A549 (cell line): ENCODE results near the gene CNP. TPM values are rescaled to one million over a fixed set of nuclear protein-coding genes. Genes with fewer than 3 reads are reported as not detected.

Source experiments
- EHMT2 ChIP-seq: fragments of 200-600 bp; sonication (generic); IDR thresholded peaks from 2 replicates; pipeline ENCODE4 v1.6.1; 2016; ENCODE audit warnings: antibody characterized with exemption, low read depth, mild to moderate bottlenecking, moderate library complexity
- EP300 ChIP-seq, 2 experiments: fragments of >200 bp; sonication (Bioruptor Twin); formaldehyde crosslinking; IDR thresholded peaks; 2 replicates in 1 of 2; 3 replicates in 1 of 2; pipeline ENCODE4 v1.6.1; 2016 to 2017
- ESRRA ChIP-seq: fragments of 150-350 bp; IDR thresholded peaks from 2 replicates; pipeline ENCODE4 v1.6.1; 2014; ENCODE audit warnings: mild to moderate bottlenecking, low read length, borderline replicate concordance
- polyA plus RNA-seq, 4 experiments: library from polyadenylated mRNA; depleted of rRNA in 3 of 4; stranded (reverse); fragments of >200 nt; fragmentation: RNase III in 1 of 4; extraction: RNeasy Plus Mini Kit Qiagen cat#74134 plus additional on column Dnase treatment in 1 of 4; gene quantifications; 2 replicates in 3 of 4; 3 replicates in 1 of 4; pipeline ENCODE4 v1.2.3, GENCODE V29; 2011 to 2017
- TF ChIP-seq, protein P1 (sequence below): IDR thresholded peaks from 2 replicates; pipeline ENCODE4 v1.6.1; 2012; ENCODE audit warnings: low read depth, borderline replicate concordance

The CNP gene
- polyA plus RNA-seq, 2 of the 4 experiments (the other 2 are of a cell fraction): 38.6 to 113 TPM

DNA sequence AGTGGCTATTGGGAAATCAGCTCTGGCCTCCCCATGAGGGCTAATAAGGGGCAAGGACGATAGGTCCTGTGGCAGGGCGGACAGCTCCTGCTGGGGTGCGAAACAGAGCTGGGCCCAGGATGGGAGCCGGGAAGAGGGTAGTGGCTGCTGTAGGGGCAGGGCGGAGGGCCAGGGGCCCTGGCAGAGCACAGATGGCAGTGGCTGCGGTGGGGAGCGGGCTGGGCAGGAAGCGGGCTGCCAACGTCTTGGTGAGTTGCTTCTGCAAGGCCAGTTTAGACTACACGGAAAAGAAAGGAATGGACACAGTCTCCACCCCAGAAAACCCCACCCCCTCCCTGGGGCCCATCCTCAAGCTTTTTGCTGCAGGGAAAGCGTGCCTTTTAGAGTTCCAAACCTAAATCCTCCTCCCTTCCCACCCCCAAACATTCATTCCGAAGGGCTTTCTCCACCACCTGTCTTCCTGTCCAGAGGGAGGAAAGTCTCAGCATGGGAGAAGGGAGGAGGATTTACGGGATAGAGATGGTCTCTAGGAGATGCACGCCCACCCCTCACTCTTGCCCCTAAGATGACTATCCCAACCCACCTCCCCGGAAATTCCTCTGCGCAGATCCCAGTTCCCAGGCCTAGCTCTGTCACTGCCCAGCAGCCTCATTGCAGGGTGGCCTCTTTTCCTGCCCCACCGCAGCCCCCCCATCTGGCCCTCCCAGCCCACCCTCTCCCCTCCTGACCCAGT lies 60.4 kb downstream of the CNP start (continued):
- TF ChIP-seq EHMT2: no peak
- TF ChIP-seq, protein P1, sequence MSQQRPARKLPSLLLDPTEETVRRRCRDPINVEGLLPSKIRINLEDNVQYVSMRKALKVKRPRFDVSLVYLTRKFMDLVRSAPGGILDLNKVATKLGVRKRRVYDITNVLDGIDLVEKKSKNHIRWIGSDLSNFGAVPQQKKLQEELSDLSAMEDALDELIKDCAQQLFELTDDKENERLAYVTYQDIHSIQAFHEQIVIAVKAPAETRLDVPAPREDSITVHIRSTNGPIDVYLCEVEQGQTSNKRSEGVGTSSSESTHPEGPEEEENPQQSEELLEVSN: no peak
- TF ChIP-seq EP300 (IDR thresholded peaks at IDR 0.05): no peak
- TF ChIP-seq ESRRA: no peak
- TF ChIP-seq, all 56 proteins: peak for 0

Other genes with a start within 250 kb of the CNP start
- 2.0 and 2.2 TPM in 2 replicates for gene HAP1, start 232.2 kb upstream of the CNP start, polyA plus RNA-seq (2011; rRNA removed)
- gene HAP1, start 232.2 kb upstream of the CNP start, polyA plus RNA-seq (2017; fragmentation: RNase III; extraction: RNeasy Plus Mini Kit Qiagen cat#74134 plus additional on column Dnase treatment): 1.3 to 2.3 TPM (median 1.6 TPM) in 3 replicates
- gene JUP, start 180.1 kb upstream of the CNP start, polyA plus RNA-seq (2011; rRNA removed): 54.8 and 110 TPM in 2 replicates
- 63.3 to 127 TPM (median 107 TPM) in 3 replicates for gene JUP, start 180.1 kb upstream of the CNP start, polyA plus RNA-seq (2017; fragmentation: RNase III; extraction: RNeasy Plus Mini Kit Qiagen cat#74134 plus additional on column Dnase treatment)
- gene P3H4, start 154.8 kb upstream of the CNP start, polyA plus RNA-seq (2011; rRNA removed): 32.1 and 36.0 TPM in 2 replicates
- 41.6 to 62.1 TPM (median 52.8 TPM) in 3 replicates for gene P3H4, start 154.8 kb upstream of the CNP start, polyA plus RNA-seq (2017; fragmentation: RNase III; extraction: RNeasy Plus Mini Kit Qiagen cat#74134 plus additional on column Dnase treatment)
- gene FKBP10, start 153.8 kb upstream of the CNP start, polyA plus RNA-seq (2011; rRNA removed): 109 and 112 TPM in 2 replicates
- gene FKBP10, start 153.8 kb upstream of the CNP start, polyA plus RNA-seq (2017; fragmentation: RNase III; extraction: RNeasy Plus Mini Kit Qiagen cat#74134 plus additional on column Dnase treatment): 109 to 121 TPM (median 119 TPM) in 3 replicates
- gene NT5C3B, start 130.6 kb upstream of the CNP start, polyA plus RNA-seq (2011; rRNA removed): 167 and 171 TPM in 2 replicates
- gene NT5C3B, start 130.6 kb upstream of the CNP start, polyA plus RNA-seq (2017; fragmentation: RNase III; extraction: RNeasy Plus Mini Kit Qiagen cat#74134 plus additional on column Dnase treatment): 109 to 118 TPM (median 114 TPM) in 3 replicates
- gene KLHL10, start 129.0 kb upstream of the CNP start, polyA plus RNA-seq (2011; rRNA removed): 0.13 and 0.19 TPM in 2 replicates
- gene KLHL10, start 129.0 kb upstream of the CNP start, polyA plus RNA-seq (2017; fragmentation: RNase III; extraction: RNeasy Plus Mini Kit Qiagen cat#74134 plus additional on column Dnase treatment): 0.04 to 0.12 TPM (median 0.05 TPM) in 3 replicates
- gene KLHL11, start 101.4 kb upstream of the CNP start, polyA plus RNA-seq (2011; rRNA removed): 12.7 and 13.7 TPM in 2 replicates
- 3.1 to 3.8 TPM (median 3.8 TPM) in 3 replicates for gene KLHL11, start 101.4 kb upstream of the CNP start, polyA plus RNA-seq (2017; fragmentation: RNase III; extraction: RNeasy Plus Mini Kit Qiagen cat#74134 plus additional on column Dnase treatment)
- 367 and 376 TPM in 2 replicates for gene ACLY, start 47.8 kb upstream of the CNP start, polyA plus RNA-seq (2011; rRNA removed)
- 337 to 355 TPM (median 344 TPM) in 3 replicates for gene ACLY, start 47.8 kb upstream of the CNP start, polyA plus RNA-seq (2017; fragmentation: RNase III; extraction: RNeasy Plus Mini Kit Qiagen cat#74134 plus additional on column Dnase treatment)
- gene ODAD4, start 36.2 kb upstream of the CNP start, polyA plus RNA-seq (2011; rRNA removed): 2.0 and 2.3 TPM in 2 replicates
- gene ODAD4, start 36.2 kb upstream of the CNP start, polyA plus RNA-seq (2017; fragmentation: RNase III; extraction: RNeasy Plus Mini Kit Qiagen cat#74134 plus additional on column Dnase treatment): 2.2 to 2.5 TPM (median 2.3 TPM) in 3 replicates
- 95.3 and 116 TPM in 2 replicates for gene DNAJC7, start 50.6 kb downstream of the CNP start, polyA plus RNA-seq (2011; rRNA removed)
- gene DNAJC7, start 50.6 kb downstream of the CNP start, polyA plus RNA-seq (2017; fragmentation: RNase III; extraction: RNeasy Plus Mini Kit Qiagen cat#74134 plus additional on column Dnase treatment): 140 to 161 TPM (median 148 TPM) in 3 replicates
- gene NKIRAS2, start 53.3 kb downstream of the CNP start, polyA plus RNA-seq (2011; rRNA removed): 52.2 and 54.3 TPM in 2 replicates
- gene NKIRAS2, start 53.3 kb downstream of the CNP start, polyA plus RNA-seq (2017; fragmentation: RNase III; extraction: RNeasy Plus Mini Kit Qiagen cat#74134 plus additional on column Dnase treatment): 44.1 to 48.0 TPM (median 45.2 TPM) in 3 replicates
- 1.0 and 1.4 TPM in 2 replicates for gene C17orf113, start 83.8 kb downstream of the CNP start, polyA plus RNA-seq (2011; rRNA removed)
- 0.55 to 0.80 TPM (median 0.67 TPM) in 3 replicates for gene C17orf113, start 83.8 kb downstream of the CNP start, polyA plus RNA-seq (2017; fragmentation: RNase III; extraction: RNeasy Plus Mini Kit Qiagen cat#74134 plus additional on column Dnase treatment)
- 0.61 and 0.86 TPM in 2 replicates for gene ZNF385C, start 131.7 kb downstream of the CNP start, polyA plus RNA-seq (2011; rRNA removed)
- 0.12 to 0.16 TPM (median 0.13 TPM) in 3 replicates for gene ZNF385C, start 131.7 kb downstream of the CNP start, polyA plus RNA-seq (2017; fragmentation: RNase III; extraction: RNeasy Plus Mini Kit Qiagen cat#74134 plus additional on column Dnase treatment)
- gene DHX58, start 145.9 kb downstream of the CNP start, polyA plus RNA-seq (2011; rRNA removed): 0.59 and 0.70 TPM in 2 replicates
- 0.26 to 0.37 TPM (median 0.37 TPM) in 3 replicates for gene DHX58, start 145.9 kb downstream of the CNP start, polyA plus RNA-seq (2017; fragmentation: RNase III; extraction: RNeasy Plus Mini Kit Qiagen cat#74134 plus additional on column Dnase treatment)
- 42.2 and 57.4 TPM in 2 replicates for gene KAT2A, start 154.6 kb downstream of the CNP start, polyA plus RNA-seq (2011; rRNA removed)
- 64.0 to 74.6 TPM (median 68.1 TPM) in 3 replicates for gene KAT2A, start 154.6 kb downstream of the CNP start, polyA plus RNA-seq (2017; fragmentation: RNase III; extraction: RNeasy Plus Mini Kit Qiagen cat#74134 plus additional on column Dnase treatment)
- 0.04 TPM in 1 of 2 replicates, not detected in the other for gene HSPB9, start 156.0 kb downstream of the CNP start, polyA plus RNA-seq (2011; rRNA removed)
- gene HSPB9, start 156.0 kb downstream of the CNP start, polyA plus RNA-seq (2017; fragmentation: RNase III; extraction: RNeasy Plus Mini Kit Qiagen cat#74134 plus additional on column Dnase treatment): not detected in 3 replicates
- 171 and 179 TPM in 2 replicates for gene RAB5C, start 188.2 kb downstream of the CNP start, polyA plus RNA-seq (2011; rRNA removed)
- gene RAB5C, start 188.2 kb downstream of the CNP start, polyA plus RNA-seq (2017; fragmentation: RNase III; extraction: RNeasy Plus Mini Kit Qiagen cat#74134 plus additional on column Dnase treatment): 217 to 229 TPM (median 222 TPM) in 3 replicates
- gene KCNH4, start 214.3 kb downstream of the CNP start, polyA plus RNA-seq (2011; rRNA removed): 0.24 and 0.25 TPM in 2 replicates
- gene KCNH4, start 214.3 kb downstream of the CNP start, polyA plus RNA-seq (2017; fragmentation: RNase III; extraction: RNeasy Plus Mini Kit Qiagen cat#74134 plus additional on column Dnase treatment): 0.37 to 0.40 TPM (median 0.39 TPM) in 3 replicates
- gene HCRT, start 218.7 kb downstream of the CNP start, polyA plus RNA-seq (2011; rRNA removed): not detected in 2 replicates
- 0.18 TPM in 1 of 3 replicates, not detected in the others for gene HCRT, start 218.7 kb downstream of the CNP start, polyA plus RNA-seq (2017; fragmentation: RNase III; extraction: RNeasy Plus Mini Kit Qiagen cat#74134 plus additional on column Dnase treatment)
- 12.3 and 14.2 TPM in 2 replicates for gene GHDC, start 227.7 kb downstream of the CNP start, polyA plus RNA-seq (2011; rRNA removed)
- 19.4 to 25.7 TPM (median 23.4 TPM) in 3 replicates for gene GHDC, start 227.7 kb downstream of the CNP start, polyA plus RNA-seq (2017; fragmentation: RNase III; extraction: RNeasy Plus Mini Kit Qiagen cat#74134 plus additional on column Dnase treatment)